Stimulated activated CD4-positive, alpha-beta T cell treated with anti-CD3 and anti-CD28 coated beads, Interleukin-4, amount 100 ng/mL, for 24 hours (primary cell): ENCODE measurements around the gene PTPRG.

Experiments
- DNase-seq: peaks from one replicate; pipeline ENCODE4 v3.0.0-alpha.2; 2020

Gene PTPRG

DNA sequence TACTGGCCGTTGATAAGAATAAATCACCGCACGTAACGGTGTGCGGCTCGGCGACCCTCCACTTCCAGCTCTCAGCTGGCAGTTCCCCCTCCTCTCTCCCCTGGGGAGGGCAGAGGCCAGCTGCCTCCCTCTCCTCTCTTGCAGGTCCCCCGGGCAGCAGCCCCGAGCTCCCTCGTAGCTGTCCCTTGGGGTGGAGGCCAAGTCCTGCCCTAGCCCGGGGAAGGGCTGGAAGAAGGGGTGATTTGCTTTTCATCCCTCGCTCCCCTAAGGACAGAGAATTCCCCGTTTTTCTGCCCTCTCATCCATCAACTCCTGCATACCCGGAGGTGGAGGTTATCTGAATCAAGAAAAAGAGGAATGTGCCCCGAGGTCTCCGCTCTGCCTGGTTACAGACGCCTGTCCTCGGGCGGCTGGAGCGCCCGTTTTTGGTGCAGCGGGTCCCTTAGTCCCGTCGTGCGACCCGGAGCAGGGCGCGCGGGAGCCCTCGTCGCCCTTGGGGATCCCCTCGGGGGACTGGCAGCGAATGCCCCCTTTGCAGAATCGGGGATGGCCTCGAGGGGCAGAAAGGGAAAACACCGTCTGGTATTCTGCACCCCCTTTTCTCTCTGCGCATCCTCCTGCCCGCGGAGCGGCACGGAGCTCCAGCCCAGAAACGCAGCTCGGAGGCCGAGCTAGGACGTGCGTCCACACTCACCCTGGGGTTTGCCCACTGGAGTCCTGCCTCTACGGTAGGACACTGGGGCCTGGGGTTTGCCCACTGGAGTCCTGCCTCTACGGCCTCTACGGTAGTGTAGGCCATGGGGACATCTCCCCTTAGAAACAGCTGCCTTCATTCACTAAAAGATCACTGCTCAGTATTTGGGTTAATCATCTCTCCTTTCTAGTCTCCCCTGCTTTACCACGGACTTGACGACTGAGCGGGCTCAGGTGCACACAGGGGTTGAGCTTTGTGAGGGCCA lies 2.2 kb downstream of the PTPRG start:
- DNase-seq: no peak

DNA sequence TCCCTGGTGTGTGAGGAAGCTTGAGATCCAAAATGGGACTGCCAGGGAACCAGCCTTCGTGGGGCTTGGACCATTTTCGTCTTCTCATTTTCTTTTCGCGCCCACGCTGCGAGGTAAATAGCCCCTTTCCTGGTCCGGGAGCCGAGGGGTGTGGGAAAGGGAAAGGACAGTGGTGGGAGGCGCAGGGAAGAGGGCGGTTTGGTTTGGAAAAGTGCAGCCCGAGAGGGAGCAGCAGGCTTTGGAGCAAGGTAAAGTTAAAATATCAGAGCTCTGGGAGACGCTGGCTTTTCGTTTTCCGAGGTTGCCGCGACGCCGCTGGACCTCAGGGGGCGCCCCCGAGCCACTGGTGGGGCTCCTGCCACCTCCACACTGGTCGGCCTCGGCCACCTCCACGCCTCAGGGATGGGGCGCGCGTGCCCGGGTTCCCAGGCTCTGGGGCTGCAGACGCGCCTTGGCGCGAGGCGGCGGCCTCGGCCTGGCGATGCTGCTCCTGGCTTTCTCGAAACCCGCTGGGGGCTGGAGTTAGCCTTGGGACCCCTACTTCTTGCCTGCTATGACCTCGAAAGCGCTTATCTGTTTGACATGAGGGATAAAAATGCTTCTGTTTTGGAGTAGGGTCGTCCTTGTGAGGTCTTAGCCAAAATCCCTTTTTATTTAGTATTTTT lies 3.2 kb downstream of the PTPRG start:
- DNase-seq: no peak

DNA sequence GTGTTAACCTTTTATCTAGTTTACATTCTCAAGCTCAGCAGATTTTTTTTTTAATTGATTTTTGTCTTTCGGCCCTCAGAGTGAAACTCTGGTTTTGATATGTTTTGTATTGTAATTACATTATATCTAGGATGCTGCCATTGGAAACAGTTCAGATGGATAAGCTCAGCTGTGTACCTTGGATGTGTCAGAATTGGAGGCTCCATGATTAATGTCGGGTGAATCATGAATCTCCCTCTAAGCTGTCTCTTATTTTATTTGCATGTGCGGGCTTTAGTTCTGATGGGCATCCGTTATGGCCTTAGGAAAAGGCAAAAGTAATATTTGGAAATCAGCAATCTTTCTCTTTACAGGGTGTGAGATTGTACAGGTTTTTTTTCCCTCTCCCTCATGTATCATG lies 4.2 kb downstream of the PTPRG start:
- DNase-seq: no peak

DNA sequence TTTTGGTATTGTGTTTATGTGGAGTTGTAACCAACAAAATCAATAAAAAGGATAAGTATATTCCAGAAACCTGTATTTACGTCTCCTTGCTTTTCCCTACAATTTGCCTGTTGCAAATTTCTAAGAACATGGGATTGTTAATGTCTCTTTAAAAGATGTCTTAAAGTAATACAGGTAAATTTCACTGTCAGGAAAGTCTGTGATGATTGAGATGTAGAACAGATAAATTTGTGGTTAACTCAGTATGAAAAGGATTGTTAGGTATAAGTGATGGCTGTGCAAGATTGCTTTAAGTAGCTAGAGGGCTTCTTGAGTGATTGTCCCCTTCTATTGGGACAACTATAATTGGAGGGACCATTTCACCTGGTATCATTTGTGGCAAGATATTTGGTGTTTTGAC lies 6.8 kb downstream of the PTPRG start:
- no peak for DNase-seq

DNA sequence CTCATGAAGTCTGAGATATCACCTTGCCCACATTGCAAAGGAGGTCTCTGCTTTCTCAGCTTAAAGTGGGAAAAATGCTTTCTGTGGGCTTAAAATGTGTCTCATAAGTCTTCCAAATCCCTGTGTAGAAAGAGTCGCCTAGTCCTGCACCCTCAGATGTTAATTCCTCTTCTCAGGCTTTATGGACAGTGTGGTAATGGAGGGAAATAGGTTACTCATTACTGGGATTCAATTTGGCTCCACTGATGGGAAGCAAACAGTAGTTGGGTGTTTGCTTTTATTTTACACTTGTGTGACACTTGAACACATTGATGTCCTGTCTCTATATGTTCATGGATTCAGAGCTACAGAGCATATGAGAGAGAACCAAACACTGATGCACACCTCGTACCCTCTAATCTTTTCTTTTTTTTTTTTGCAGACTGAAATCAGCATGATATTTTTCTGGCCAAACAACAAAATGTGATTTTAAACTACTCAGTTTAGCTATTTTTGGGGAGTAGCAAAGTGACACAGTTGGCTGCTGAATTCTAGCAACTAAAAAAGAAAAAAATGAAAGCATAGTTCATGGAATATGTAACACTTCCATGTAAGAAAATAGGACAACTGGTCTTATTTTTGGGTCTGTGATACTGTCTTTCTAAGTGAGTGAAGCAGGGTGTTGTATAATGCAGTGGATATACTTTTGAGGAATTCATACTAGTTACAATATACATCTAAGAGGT lies 8.6 kb downstream of the PTPRG start:
- DNase-seq: no peak

DNA sequence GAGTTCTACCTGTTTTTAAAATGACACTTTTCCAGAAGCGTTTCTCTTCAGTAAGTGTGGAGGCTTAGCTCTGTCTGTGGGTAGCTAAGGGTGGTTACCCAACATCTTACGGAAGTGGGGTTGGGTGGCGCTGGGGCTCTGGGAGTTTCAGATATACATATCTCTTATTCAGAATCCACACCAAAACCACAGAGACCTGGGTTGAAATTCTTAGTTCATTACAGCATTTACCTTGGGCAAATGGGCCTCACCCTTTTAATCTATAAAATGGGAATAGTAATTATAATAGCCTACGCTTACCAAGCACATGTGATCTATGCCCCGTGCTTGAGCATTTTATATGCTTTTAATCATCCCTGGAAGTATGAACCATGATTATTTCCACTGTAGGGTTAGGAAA lies 9.4 kb downstream of the PTPRG start:
- DNase-seq: no peak

DNA sequence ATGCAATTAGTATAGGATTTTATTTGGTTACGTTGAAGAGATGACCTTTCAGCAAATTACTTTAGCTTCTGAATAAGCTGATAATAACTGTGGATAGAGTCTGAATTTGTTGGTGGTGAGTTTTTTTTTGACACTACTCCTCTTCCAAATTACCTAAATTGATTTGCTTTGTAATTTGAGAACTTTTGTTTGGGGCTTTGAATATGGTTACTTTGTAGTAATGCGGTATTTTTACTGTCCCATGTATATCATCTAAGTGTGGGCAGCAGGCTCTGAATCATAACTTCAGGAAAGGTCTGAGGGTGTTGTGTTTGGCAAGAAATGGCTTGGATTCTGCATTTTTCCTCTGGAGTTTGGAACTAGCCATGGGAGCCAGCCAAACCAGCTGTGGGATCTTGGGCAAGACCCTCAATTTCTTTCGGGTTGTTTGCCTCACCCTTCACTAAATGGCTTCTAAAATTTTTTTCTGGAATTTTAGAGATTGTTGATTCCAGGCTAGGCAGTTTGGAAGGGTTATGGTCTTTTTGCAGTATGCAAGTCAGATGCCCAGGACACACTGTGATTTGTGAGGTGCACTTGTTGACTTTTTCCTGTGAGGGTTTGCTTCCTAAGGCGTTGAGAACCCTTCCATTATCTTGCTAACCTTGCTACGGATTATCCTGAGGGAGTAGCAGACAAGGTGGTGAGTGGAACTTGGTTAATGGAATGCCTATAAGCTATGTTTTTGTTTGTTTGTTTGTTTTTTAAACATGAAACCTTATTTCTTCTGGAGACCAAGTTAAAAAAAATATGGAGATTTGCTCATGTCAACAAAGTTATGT lies 10.4 kb downstream of the PTPRG start:
- no peak for DNase-seq

DNA sequence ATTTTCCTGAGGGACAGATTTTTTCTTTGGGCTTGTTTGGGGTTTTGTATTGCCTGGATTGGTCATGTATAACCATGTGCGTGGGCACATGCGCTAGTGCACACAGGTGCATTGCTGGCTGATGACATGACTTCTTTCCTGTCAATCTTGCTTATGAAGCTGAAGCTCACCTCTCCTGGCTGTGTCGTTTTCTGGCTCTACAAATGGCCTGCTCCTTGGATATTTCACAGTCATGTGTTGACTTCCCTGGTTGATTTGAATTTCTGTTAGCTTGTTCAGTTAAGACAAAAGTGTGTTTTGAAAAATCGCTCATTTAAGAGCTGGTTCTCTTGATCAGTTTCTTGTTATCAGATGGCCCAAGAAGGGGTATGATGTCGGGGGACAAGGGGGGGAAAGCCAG lies 11.5 kb downstream of the PTPRG start:
- DNase-seq: no peak

DNA sequence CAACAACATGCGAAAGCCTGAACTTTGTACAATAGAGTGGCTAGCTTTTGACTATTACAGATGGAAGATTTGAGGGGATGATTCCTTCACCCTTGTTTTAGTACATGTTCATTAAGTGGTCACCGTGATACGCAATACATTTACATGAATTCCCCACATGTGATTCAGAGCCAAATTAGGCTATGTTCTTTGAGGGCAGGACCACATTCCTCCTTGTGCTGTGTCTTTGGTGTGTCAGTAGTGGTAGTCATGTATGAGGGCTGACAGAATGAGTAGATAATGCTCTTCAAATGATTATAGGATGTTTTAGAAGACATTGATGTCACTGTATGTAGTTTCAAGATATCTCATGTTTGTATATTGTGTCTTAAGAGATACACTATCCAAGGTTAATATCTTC lies 12.1 kb downstream of the PTPRG start:
- no peak for DNase-seq

DNA sequence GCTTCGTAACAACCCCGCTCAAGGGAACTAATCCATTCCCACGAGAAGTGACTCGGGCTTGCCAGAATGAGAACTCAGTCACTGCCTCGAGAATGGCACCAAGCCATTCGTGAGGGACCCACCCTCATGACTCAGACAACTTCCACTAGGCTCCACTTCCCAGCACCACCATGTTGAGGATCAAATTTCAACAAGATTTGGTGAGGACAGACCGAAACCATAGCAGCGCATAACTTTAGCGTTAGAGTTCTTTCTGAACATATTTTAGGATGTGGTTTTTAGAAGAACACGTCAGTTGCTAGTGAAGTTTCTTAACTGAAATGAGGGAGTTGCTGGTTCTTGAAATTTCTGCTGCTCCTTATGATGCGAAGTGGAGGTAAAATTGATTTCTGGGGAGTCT lies 13.5 kb downstream of the PTPRG start:
- DNase-seq: no peak

DNA sequence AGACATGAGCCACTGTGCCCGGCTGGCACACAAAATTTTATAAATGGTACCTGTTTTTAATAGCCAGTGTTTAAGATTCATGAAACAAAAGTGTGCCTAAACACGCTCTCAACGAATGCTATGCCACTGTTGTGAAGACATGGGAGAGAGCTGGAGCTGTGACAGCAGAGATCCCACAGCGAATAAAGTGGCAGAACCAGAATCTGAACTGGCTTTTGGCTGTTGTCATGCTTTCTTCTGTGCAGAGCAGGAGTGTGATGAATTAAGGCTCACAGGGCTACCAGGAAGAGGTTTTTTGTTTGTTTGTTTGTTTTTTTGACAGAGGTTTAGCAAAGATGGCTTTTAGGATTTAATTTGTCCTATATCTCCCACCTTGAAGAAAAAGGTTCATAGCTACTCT lies 14.5 kb downstream of the PTPRG start:
- no peak for DNase-seq

DNA sequence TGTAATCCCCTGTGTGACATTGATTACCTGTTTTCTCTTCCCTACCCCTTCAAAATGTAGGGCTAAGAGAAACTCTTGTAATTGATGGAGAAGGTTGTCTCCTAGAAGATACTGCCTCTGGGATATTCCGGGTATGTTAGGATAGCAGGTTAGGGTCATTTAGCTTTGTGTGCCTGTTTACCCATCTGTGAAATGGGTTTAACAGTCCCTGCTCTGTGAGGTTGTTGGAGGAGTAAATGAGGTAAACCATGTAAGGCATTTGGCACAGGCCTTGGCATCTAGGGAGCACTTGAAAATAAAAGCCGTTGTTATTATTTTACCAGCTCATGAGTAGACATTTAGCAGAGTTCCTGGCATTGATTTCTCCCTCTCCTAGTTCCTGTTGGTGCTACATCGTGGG lies 16.4 kb downstream of the PTPRG start:
- DNase-seq: no peak

DNA sequence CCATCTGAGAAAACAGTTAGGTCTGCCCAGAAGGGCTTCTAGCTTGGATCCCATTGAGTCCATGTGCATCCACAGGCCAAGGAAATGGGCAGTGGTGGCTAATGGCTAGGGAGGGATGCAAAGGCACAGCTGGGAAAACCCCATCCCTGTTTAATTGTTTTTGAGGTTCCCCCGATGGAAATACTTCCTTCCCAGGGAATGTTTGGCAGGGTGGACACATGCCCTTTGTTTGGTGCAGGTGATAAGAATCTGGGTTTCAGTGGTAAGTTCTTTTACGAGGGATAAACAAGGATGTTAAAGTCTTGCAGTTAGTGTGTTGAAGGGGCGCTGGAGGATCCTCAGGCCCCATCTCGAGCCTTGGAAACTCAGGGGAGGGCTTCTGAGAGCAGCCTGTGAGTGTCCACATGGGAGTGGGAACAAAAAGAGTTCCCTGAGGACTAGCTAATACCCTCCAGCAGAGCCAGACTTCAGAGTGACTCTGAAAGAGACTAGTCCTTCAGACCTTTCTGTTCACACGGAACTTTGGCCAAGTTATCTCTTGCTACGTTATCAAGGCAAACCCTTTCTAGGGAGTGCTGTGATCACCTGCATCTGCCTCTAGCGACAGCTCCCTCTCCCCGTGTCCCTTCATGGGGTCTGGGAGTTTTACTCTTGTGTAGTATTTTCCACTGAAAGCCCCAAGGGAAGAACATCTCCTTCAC lies 17.4 kb downstream of the PTPRG start:
- no peak for DNase-seq

DNA sequence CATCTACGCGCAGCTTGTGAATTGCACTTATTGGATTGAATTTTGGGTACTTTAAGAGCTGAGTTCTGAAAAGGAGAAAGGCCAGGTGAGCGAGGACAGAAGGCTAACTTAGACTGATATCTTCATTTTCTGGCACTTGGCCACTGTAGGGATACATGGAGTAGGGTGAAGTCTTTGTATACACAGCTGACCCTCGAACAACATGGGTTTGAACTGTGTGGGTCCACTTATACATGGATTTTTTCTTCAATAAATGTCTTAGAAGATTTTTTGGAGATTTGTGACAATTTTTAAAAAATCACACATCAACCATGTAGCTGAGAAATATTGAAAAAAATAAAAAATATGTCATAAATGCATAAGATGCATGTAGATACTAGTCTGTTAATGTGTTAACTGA lies 18.3 kb downstream of the PTPRG start:
- no peak for DNase-seq

DNA sequence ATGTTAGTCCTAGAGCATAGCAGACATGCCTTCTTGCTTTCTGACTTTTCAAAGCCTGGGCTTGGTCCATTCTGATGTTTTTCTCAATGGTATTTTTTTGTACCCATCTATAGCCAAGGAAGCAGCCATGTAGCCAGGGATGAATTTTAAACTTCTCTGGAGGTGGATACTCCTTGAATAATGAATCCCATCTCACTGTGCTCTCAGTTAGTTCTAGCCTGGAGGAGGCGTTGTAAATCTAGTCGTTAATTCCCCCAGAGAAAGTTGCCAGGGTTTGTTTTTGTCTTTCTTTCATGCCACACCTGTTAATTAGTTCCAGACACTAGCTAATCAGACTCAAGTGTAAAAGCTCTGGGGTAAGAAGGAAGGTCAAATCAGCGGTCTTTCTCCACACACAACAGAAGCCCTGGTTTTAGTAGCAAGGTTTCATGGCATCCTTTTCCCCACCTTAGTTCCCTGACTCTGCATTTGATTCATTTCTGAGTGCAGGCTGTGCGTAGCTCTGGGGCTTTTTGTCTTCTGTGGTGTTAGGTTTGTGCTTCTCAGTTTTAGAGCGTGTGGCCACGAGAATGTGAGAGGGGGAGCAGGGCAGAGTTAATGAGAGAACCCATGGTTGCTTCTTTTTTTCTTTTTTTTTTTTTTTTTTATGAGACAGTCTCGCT lies 19.7 kb downstream of the PTPRG start:
- no peak for DNase-seq

DNA sequence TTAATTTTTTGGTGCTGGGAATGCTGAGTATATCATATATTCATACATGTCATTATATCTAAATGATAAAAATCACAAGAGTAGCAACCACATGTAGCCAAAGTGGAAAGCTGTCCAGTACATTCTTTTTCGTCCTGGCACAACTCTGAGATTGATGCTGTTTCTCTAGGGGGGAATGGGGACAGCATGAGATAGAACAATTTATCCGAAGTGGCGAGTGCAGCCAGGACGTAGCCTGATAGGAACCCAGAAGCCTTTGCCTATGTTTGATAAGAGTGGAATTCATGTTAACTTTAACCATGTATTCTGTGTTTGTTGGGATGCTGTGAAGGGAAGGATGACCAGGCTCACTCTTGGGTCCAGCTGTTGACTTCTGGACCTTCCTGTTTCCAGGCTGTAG lies 20.9 kb downstream of the PTPRG start:
- DNase-seq: no peak

DNA sequence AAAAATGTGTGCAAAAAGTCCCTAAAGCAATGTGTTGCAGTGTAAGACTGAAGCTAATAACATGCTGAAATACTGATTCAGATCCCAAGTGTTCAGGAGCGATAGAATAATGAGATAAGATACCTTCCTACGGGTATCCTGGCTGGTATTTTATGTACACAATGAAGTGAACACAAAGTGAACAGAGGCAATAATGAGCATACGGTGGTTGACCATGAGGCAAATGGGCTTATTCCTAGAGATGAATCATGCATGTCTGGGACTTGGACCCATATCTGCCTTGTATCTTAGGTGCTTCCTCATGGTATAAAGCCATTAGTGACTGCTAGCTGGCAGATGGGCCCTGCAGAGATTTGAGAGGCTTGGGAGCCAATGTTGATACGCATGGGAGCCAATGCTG lies 21.5 kb downstream of the PTPRG start:
- no peak for DNase-seq

DNA sequence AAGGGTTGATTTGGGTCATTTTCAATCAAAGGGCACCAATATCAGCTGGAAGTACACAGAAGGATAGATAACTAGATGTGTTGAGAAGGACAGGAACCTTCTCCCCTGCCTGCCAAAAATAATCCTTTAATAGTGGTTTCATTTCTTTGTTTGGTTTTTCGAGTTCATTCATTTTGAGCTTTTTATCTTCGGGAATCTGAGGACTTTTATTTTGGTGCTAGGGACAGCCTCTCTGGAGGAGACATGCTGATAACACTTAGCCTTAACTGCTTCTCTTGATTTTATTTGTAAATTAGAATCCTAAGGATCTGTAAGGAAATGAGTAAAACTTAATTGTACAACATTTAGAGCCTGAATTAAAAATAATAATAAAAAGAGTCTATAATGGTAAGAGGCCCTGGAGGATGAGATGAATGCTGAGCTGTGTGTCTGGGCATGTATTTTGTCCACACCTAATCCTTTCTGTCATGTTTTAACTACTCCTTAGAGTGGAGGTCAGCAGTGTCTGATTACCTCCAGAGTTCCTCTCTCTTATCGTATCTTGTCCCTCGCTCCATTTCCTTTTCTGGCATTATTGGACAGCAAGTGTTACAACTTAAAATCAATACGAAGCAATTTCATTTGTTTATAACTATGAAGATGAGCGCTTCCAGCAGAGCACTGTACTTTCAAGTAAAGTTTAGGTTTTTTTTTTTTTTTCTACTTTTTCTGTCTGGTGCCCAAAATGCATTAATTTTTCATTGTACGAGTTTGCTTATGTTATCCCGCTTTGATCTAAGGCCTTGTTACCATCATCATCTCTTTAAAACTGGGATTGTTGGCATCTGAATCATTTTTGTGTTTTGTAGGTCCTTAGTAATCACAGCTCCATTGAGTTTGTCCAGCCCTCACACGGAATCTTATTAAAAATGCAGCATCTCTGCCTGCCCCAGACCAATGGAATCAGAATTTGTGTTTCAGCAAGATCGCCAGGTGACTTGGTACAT lies 22.8 kb downstream of the PTPRG start:
- no peak for DNase-seq

DNA sequence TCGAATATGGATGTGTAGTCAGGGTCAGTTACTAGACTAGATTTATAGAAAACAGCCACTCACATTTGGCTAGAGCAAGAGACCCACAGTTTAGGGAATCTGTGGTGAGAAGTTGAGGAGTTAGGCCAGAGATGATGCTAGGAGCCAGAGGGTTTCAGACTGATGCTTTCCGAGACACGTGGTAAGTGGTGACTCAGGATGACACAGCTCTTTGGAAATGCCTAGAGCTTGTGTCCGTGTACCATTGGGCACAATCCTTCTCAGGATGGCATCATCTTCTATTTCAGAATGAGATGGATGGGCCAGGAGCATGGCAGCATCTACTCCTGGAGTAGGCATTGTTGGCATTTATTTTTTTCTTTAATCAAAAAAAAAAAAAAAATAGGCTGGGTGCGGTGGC lies 28.5 kb downstream of the PTPRG start:
- DNase-seq: no peak

DNA sequence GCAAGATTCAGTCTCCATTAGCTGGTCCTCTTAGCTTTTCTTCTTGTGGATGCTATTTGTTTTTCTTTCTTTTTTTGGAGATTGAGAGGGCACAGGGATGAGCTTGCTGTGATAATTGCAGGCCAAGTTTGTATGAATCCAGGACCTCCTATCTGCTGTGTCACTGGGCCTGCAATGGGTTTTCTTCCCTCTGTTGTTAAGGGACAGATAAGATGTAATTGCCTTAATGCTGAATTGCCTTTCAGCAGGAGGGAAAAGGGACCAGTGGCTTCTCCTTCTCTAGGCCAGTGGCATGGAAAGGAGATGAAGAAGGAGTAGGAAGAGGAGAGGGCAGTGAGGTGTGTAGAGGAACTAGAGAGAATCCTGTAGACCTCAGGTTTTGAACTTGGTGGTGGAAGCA lies 29.9 kb downstream of the PTPRG start:
- DNase-seq: no peak
